Vagina (tissue), 2 donors: ENCODE data around the gene NLGN1.

Experiments used
- POLR2A ChIP-seq, 2 donors: fragments of 450-650 bp; IDR thresholded peaks; one replicate each; pipeline ENCODE4 v1.6.1; 2017; ENCODE audit warnings: antibody characterized with exemption in 2 of 2, mild to moderate bottlenecking in 2 of 2, moderate library complexity in 2 of 2
- POLR2AphosphoS5 ChIP-seq, 2 donors: sonication (generic); formaldehyde crosslinking; IDR thresholded peaks; one replicate each; pipeline ENCODE4 v1.9.0; 2017; ENCODE audit warnings: antibody characterized with exemption in 2 of 2, mild to moderate bottlenecking in 2 of 2, low read depth in 1 of 2; ENCODE audit not compliant: insufficient read depth in 1 of 2
- TF ChIP-seq, protein P1 (sequence below), 3 experiments: fragments of 450-650 bp in 2 of 3; fragments of 200-600 bp in 1 of 3; sonication (generic) in 1 of 3; IDR thresholded peaks; one replicate each; pipeline ENCODE4 v1.5.1; 2017 to 2019; ENCODE audit warnings: antibody characterized with exemption in 3 of 3, mild to moderate bottlenecking in 2 of 3, moderate library complexity in 2 of 3

DNA sequence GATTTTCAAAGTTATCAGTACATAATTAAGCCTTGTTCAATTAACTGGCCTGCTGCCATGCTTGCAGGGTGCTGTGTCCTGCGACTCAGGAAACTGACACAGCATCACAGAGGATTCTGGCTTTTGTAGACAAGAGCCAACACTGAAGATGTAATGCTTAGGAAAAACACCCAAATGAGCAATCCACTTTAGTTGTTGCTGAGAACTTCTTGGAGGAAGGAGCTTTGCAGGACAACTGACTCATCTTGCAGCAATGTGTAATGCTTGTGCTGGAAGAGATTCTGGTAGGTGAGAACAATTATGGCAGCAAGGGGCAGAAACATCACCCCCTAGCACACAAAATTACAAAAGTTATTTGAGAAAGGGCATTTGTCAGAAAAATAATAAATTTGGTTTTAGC is 67.6 kb downstream of the NLGN1 start:
- TF ChIP-seq, protein P1, sequence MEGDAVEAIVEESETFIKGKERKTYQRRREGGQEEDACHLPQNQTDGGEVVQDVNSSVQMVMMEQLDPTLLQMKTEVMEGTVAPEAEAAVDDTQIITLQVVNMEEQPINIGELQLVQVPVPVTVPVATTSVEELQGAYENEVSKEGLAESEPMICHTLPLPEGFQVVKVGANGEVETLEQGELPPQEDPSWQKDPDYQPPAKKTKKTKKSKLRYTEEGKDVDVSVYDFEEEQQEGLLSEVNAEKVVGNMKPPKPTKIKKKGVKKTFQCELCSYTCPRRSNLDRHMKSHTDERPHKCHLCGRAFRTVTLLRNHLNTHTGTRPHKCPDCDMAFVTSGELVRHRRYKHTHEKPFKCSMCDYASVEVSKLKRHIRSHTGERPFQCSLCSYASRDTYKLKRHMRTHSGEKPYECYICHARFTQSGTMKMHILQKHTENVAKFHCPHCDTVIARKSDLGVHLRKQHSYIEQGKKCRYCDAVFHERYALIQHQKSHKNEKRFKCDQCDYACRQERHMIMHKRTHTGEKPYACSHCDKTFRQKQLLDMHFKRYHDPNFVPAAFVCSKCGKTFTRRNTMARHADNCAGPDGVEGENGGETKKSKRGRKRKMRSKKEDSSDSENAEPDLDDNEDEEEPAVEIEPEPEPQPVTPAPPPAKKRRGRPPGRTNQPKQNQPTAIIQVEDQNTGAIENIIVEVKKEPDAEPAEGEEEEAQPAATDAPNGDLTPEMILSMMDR (IDR thresholded peaks at IDR 0.05): no peak
- TF ChIP-seq POLR2A (IDR thresholded peaks at IDR 0.05) (no peak), POLR2AphosphoS5 (IDR thresholded peaks at IDR 0.05; ENCODE audit: insufficient read depth in 1 of 2, low read depth in 1 of 2) (no peak)
